ENCODE results near the gene ELMO2. TPM values are rescaled to one million over a fixed set of nuclear protein-coding genes. Genes with fewer than 3 reads are reported as not detected.

ELMO2 gene
- total and polyA plus RNA-seq, 2 donors (not counting 1 experiment from before 2014, with no cell fraction given), result 22.1 to 41.7 TPM

GRCh38 chr20:46343975-46344357, 62.4 kb downstream of the ELMO2 start:
- H3K9me3 ChIP-seq (ENCODE audit: control extremely low read depth in 1 of 3, control insufficient read depth in 2 of 3, insufficient read depth in 1 of 3, low read length in 2 of 3), result no peaks in the 10 kb centered on the region
- H2AFZ ChIP-seq (ENCODE audit: insufficient read depth, low read depth, low read length, poor library complexity, severe bottlenecking), result no peak overlapping the region
- peaks cover 0 to 35% (median 15%) of the 10 kb centered on the region in 4 experiments for H3K27me3 ChIP-seq (replicated peaks in 1 of 4; ENCODE audit: control extremely low read depth in 1 of 4, control insufficient read depth in 3 of 4, insufficient read depth in 4 of 4, low read length in 3 of 4)
- peaks cover 22% of the 10 kb centered on the region for H3K4me1 Mint-ChIP-seq
- H3K4me3 ChIP-seq (ENCODE audit: control extremely low read depth in 1 of 5, extremely low read depth in 1 of 5, insufficient read depth in 1 of 5, low read depth in 2 of 5, low read length in 4 of 5), result no peak overlapping the region
- peaks cover 2% of the 10 kb centered on the region for H4K20me1 ChIP-seq (ENCODE audit: control insufficient read depth, insufficient read depth, low read length, poor library complexity, severe bottlenecking)
- H3K9me3 Mint-ChIP-seq (ENCODE audit: insufficient read depth), result no peaks in the 10 kb centered on the region
- peaks cover 17 to 20% of the 10 kb centered on the region in 2 donors for H3K4me1 ChIP-seq (ENCODE audit: control insufficient read depth in 2 of 2, insufficient read depth in 2 of 2, low read length in 2 of 2)
- 60% methylated on average over 2 of the region's 2 CpGs for whole genome bisulfite sequencing (ENCODE audit: insufficient coverage)
- intact Hi-C loops (cut with micrococcal nuclease), result loop anchor here (10.0 kb wide), 1 partner anchor 319 kb away; the partner anchor contains the start of gene SLC12A5
- DNase-seq (no peak), ATAC-seq (ENCODE audit: low read depth) (no peak)
- H3K4me2 ChIP-seq (replicated peaks; ENCODE audit: low read depth, low read length, poor library complexity, severe bottlenecking), result no peak overlapping the region
- no peak overlapping the region for H3K27ac Mint-ChIP-seq
- POLR2A ChIA-PET, result no interaction called here
- H3K9ac ChIP-seq (ENCODE audit: low read length), result no peak overlapping the region
- peaks cover 30% of the 10 kb centered on the region for H3K27me3 Mint-ChIP-seq
- CTCF ChIA-PET, result interaction anchor here (0.6 kb wide), 1 partner anchor 163 kb away, joined by 3 read pairs; no protein-coding TSS in a partner anchor
- no peak overlapping the region for H3K4me3 Mint-ChIP-seq
- peaks cover 0 to 13% of the 10 kb centered on the region in 2 experiments for H3K36me3 ChIP-seq (replicated peaks in 1 of 2; ENCODE audit: control extremely low read depth in 1 of 2, control insufficient read depth in 1 of 2, extremely low read depth in 1 of 2, insufficient read depth in 2 of 2, low read length in 1 of 2)
- H3K27ac ChIP-seq (ENCODE audit: low read length in 2 of 2), result no peak overlapping the region
- peaks cover 3% of the 10 kb centered on the region for H3K79me2 ChIP-seq (ENCODE audit: control insufficient read depth, insufficient read depth, low read length)
- no peak for TF ChIP-seq EZH2 (IDR thresholded peaks at IDR 0.05; ENCODE audit: borderline replicate concordance, insufficient read depth, low read depth, low read length, poor library complexity, severe bottlenecking)
- TF ChIP-seq CTCF (IDR thresholded peaks at IDR 0.05), result no peak

- H3K9ac ChIP-seq (ENCODE audit: low read length), result peak overlapping the region; percentile 11
- no peak for TF ChIP-seq EZH2 (IDR thresholded peaks at IDR 0.05; ENCODE audit: borderline replicate concordance, insufficient read depth, low read depth, low read length, poor library complexity, severe bottlenecking)
- TF ChIP-seq CTCF (IDR thresholded peaks at IDR 0.05), result no peak
- H4K20me1 ChIP-seq (ENCODE audit: control insufficient read depth, insufficient read depth, low read length, poor library complexity, severe bottlenecking), result no peaks in the 10 kb centered on the region
- peak overlapping the region in 2 of 5 experiments; percentile 2 to 4 for H3K4me3 ChIP-seq (ENCODE audit: control extremely low read depth in 1 of 5, extremely low read depth in 1 of 5, insufficient read depth in 1 of 5, low read depth in 2 of 5, low read length in 4 of 5)
- peak overlapping the region; percentile 45 for H3K4me2 ChIP-seq (replicated peaks; ENCODE audit: low read depth, low read length, poor library complexity, severe bottlenecking)
- POLR2A ChIA-PET, result no interaction called here
- WGBS (ENCODE audit: insufficient coverage), result 3% methylated on average over 10 of the region's 17 CpGs
- H3K4me1 ChIP-seq (ENCODE audit: control insufficient read depth in 2 of 2, insufficient read depth in 2 of 2, low read length in 2 of 2), result peaks cover 16 to 17% of the 10 kb centered on the region in 2 donors
- no peak overlapping the region for H3K27ac ChIP-seq (ENCODE audit: low read length in 2 of 2)
- Mint-ChIP-seq H3K27me3 (peaks cover 35% of the 10 kb centered on the region), H3K4me3 (peak overlapping the region; percentile 41), H3K9me3 (ENCODE audit: insufficient read depth) (no peaks in the 10 kb centered on the region), H3K27ac (no peak overlapping the region), H3K4me1 (peaks cover 20% of the 10 kb centered on the region)
- intact Hi-C loops (cut with micrococcal nuclease), result loop anchor here (10.0 kb wide), 1 partner anchor 319 kb away; the partner anchor contains the start of gene SLC12A5
- H3K27me3 ChIP-seq (replicated peaks in 1 of 4; ENCODE audit: control extremely low read depth in 1 of 4, control insufficient read depth in 3 of 4, insufficient read depth in 4 of 4, low read length in 3 of 4), result peaks cover 0 to 37% (median 15%) of the 10 kb centered on the region in 4 experiments
- H3K79me2 ChIP-seq (ENCODE audit: control insufficient read depth, insufficient read depth, low read length), result peaks cover 3% of the 10 kb centered on the region
- CTCF ChIA-PET, result interaction anchor here (0.6 kb wide), 1 partner anchor 162 kb away, joined by 3 read pairs; no protein-coding TSS in a partner anchor
- no peak overlapping the region for H2AFZ ChIP-seq (ENCODE audit: insufficient read depth, low read depth, low read length, poor library complexity, severe bottlenecking)
- no peaks in the 10 kb centered on the region for H3K9me3 ChIP-seq (ENCODE audit: control extremely low read depth in 1 of 3, control insufficient read depth in 2 of 3, insufficient read depth in 1 of 3, low read length in 2 of 3)
- ATAC-seq (ENCODE audit: low read depth), result no peak
- DNase-seq, result no peak
- H3K36me3 ChIP-seq (replicated peaks in 1 of 2; ENCODE audit: control extremely low read depth in 1 of 2, control insufficient read depth in 1 of 2, extremely low read depth in 1 of 2, insufficient read depth in 2 of 2, low read length in 1 of 2), result peaks cover 0 to 12% of the 10 kb centered on the region in 2 experiments
These were observed 63.0 kb downstream of the ELMO2 start for GRCh38 chr20:46343348-46343974.
